HepG2 (cell line): Measurements from ENCODE around the gene RRBP1. TPM values are rescaled to one million over a fixed set of nuclear protein-coding genes. Genes with fewer than 3 reads are reported as not detected.
A peak's percentile ranks its signal among the peaks of the same experiment; 100 is the strongest.

Source experiments
- ARNT2 ChIP-seq: sonication (generic); formaldehyde crosslinking; IDR thresholded peaks from 2 replicates; pipeline ENCODE4 v1.8.0; 2022; ENCODE audit warnings: mild to moderate bottlenecking, low read depth, missing genetic modification reagents, moderate library complexity
- BRD4 ChIP-seq: sonication (generic); formaldehyde crosslinking; IDR thresholded peaks from 2 replicates; pipeline ENCODE4 v1.4.0; 2020; ENCODE audit warnings: missing genetic modification reagents
- CENPT ChIP-seq: sonication (generic); formaldehyde crosslinking; IDR thresholded peaks from 2 replicates; pipeline ENCODE4 v1.8.0; 2022; ENCODE audit warnings: low read depth, mild to moderate bottlenecking, moderate library complexity, missing genetic modification reagents
- HMG20A ChIP-seq: IDR thresholded peaks from 2 replicates; pipeline ENCODE4 v1.6.1; 2016; ENCODE audit warnings: borderline replicate concordance
- KDM5B ChIP-seq: sonication (generic); formaldehyde crosslinking; IDR thresholded peaks from 2 replicates; pipeline ENCODE4 v1.4.0; 2020; ENCODE audit warnings: missing genetic modification reagents, mild to moderate bottlenecking, borderline replicate concordance
- MEIS2 ChIP-seq: sonication (generic); formaldehyde crosslinking; IDR thresholded peaks from 2 replicates; pipeline ENCODE4 v1.9.0; 2021; ENCODE audit warnings: mild to moderate bottlenecking, missing genetic modification reagents
- SP5 ChIP-seq: IDR thresholded peaks from 2 replicates; pipeline ENCODE4 v1.6.1; 2016; ENCODE audit warnings: low read depth, borderline replicate concordance
- SRF ChIP-seq: IDR thresholded peaks from 2 replicates; pipeline ENCODE4 v1.6.1; 2011; ENCODE audit warnings: mild to moderate bottlenecking, low read depth, low read length, moderate library complexity
- SRSF9 ChIP-seq: fragments of 200-400 bp; formaldehyde crosslinking; IDR thresholded peaks from 2 replicates; pipeline ENCODE4 v1.6.1; 2018; ENCODE audit warnings: borderline replicate concordance, mild to moderate bottlenecking, low read depth, low read length; ENCODE audit not compliant: insufficient read depth, poor library complexity, severe bottlenecking
- U2AF2 ChIP-seq: fragments of 200-400 bp; formaldehyde crosslinking; IDR thresholded peaks from 2 replicates; pipeline ENCODE4 v1.6.1; 2017; ENCODE audit warnings: low read depth, mild to moderate bottlenecking, low read length
- ZFP41 ChIP-seq: sonication (generic); formaldehyde crosslinking; IDR thresholded peaks from 2 replicates; pipeline ENCODE4 v1.4.0; 2020; ENCODE audit warnings: mild to moderate bottlenecking, missing genetic modification reagents, borderline replicate concordance
- ZNF10 ChIP-seq: sonication (generic); formaldehyde crosslinking; IDR thresholded peaks from 2 replicates; pipeline ENCODE4 v1.4.0; 2020; ENCODE audit warnings: mild to moderate bottlenecking, low read depth, missing genetic modification reagents, borderline replicate concordance
- ZNF138 ChIP-seq: sonication (generic); formaldehyde crosslinking; IDR thresholded peaks from 2 replicates; pipeline ENCODE4 v1.5.0; 2020; ENCODE audit warnings: mild to moderate bottlenecking, low read depth, missing genetic modification reagents
- ZNF496 ChIP-seq: sonication (generic); formaldehyde crosslinking; IDR thresholded peaks from 2 replicates; pipeline ENCODE4 v1.8.1; 2023; ENCODE audit warnings: mild to moderate bottlenecking, moderate library complexity, missing genetic modification reagents; ENCODE audit not compliant: insufficient replicate concordance
- ZNF549 ChIP-seq: sonication (generic); formaldehyde crosslinking; IDR thresholded peaks from 2 replicates; pipeline ENCODE4 v1.5.0; 2020; ENCODE audit warnings: missing genetic modification reagents
- ZNF598 ChIP-seq: sonication (generic); formaldehyde crosslinking; IDR thresholded peaks from 2 replicates; pipeline ENCODE4 v1.5.1; 2020; ENCODE audit warnings: mild to moderate bottlenecking, missing genetic modification reagents, borderline replicate concordance
- ZNF652 ChIP-seq: IDR thresholded peaks from 2 replicates; pipeline ENCODE4 v1.6.1; 2016; ENCODE audit warnings: low read depth, borderline replicate concordance
- polyA plus RNA-seq, 8 experiments: library from polyadenylated mRNA; depleted of rRNA in 3 of 8; stranded (reverse) in 7 of 8; unstranded in 1 of 8; fragments of >200 nt; fragmentation: Illumina TruSeq in 4 of 8; extraction: Trizol in 4 of 8; gene quantifications; 2 replicates each; pipeline versions ENCODE4 v1.2.1 to v1.2.3, GENCODE V29; 2011 to 2016; ENCODE audit warnings: low read depth in 4 of 8, missing spikeins in 1 of 8, mixed read lengths in 1 of 8; ENCODE audit not compliant: insufficient read depth in 1 of 8
- total RNA-seq, 5 experiments: library from RNA; depleted of rRNA; stranded (reverse); fragments of >200 nt; fragmentation: Illumina TruSeq; extraction: Trizol; gene quantifications; 2 replicates each; pipeline ENCODE4 v1.2.3, GENCODE V29; 2016; ENCODE audit warnings: low read depth in 1 of 5
- TF ChIP-seq, protein P1 (sequence below): sonication (generic); formaldehyde crosslinking; conservative IDR thresholded peaks from 2 replicates; pipeline ENCODE4 v1.4.0; 2020; ENCODE audit warnings: mild to moderate bottlenecking, missing genetic modification reagents, moderate library complexity
- TF ChIP-seq, protein P2 (sequence below): sonication (generic); formaldehyde crosslinking; IDR thresholded peaks from 2 replicates; pipeline ENCODE4 v1.9.0; 2021; ENCODE audit warnings: missing genetic modification reagents, borderline replicate concordance
- TF ChIP-seq, protein P3 (sequence below): sonication (generic); formaldehyde crosslinking; IDR thresholded peaks from 2 replicates; pipeline ENCODE4 v1.4.0; 2020; ENCODE audit warnings: missing genetic modification reagents

RRBP1 gene
- total and polyA plus RNA-seq, 2 of the 13 experiments (the other 11 are each of a cell fraction or from before 2014, with no cell fraction given), result 150 to 222 TPM

DNA sequence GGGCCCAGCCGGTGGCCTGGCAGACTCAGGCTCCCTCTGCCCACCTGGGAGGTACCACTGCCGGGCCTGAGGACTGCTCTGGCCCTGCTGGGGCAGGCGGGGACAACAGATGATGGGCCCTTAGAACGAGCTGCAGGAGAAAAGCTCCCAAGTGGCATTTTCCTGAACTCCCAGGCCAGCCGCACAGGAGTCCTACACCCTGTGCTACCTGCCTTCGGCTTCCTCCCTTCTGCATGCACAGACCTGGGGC is 70.8 kb downstream of the RRBP1 start (continued):
- TF ChIP-seq, protein P1, sequence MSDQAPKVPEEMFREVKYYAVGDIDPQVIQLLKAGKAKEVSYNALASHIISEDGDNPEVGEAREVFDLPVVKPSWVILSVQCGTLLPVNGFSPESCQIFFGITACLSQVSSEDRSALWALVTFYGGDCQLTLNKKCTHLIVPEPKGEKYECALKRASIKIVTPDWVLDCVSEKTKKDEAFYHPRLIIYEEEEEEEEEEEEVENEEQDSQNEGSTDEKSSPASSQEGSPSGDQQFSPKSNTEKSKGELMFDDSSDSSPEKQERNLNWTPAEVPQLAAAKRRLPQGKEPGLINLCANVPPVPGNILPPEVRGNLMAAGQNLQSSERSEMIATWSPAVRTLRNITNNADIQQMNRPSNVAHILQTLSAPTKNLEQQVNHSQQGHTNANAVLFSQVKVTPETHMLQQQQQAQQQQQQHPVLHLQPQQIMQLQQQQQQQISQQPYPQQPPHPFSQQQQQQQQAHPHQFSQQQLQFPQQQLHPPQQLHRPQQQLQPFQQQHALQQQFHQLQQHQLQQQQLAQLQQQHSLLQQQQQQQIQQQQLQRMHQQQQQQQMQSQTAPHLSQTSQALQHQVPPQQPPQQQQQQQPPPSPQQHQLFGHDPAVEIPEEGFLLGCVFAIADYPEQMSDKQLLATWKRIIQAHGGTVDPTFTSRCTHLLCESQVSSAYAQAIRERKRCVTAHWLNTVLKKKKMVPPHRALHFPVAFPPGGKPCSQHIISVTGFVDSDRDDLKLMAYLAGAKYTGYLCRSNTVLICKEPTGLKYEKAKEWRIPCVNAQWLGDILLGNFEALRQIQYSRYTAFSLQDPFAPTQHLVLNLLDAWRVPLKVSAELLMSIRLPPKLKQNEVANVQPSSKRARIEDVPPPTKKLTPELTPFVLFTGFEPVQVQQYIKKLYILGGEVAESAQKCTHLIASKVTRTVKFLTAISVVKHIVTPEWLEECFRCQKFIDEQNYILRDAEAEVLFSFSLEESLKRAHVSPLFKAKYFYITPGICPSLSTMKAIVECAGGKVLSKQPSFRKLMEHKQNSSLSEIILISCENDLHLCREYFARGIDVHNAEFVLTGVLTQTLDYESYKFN (CRISPR knock-in tag), result no peak; the same call in 1 of the 2 replicates
- no peak for TF ChIP-seq SRSF9
- TF ChIP-seq, protein P2, sequence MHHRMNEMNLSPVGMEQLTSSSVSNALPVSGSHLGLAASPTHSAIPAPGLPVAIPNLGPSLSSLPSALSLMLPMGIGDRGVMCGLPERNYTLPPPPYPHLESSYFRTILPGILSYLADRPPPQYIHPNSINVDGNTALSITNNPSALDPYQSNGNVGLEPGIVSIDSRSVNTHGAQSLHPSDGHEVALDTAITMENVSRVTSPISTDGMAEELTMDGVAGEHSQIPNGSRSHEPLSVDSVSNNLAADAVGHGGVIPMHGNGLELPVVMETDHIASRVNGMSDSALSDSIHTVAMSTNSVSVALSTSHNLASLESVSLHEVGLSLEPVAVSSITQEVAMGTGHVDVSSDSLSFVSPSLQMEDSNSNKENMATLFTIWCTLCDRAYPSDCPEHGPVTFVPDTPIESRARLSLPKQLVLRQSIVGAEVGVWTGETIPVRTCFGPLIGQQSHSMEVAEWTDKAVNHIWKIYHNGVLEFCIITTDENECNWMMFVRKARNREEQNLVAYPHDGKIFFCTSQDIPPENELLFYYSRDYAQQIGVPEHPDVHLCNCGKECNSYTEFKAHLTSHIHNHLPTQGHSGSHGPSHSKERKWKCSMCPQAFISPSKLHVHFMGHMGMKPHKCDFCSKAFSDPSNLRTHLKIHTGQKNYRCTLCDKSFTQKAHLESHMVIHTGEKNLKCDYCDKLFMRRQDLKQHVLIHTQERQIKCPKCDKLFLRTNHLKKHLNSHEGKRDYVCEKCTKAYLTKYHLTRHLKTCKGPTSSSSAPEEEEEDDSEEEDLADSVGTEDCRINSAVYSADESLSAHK, result no peak
- 0 out of 2 replicates have a peak, but pooled peaks have one; percentile 3 for TF ChIP-seq BRD4 (CRISPR knock-in tag)
- TF ChIP-seq ZNF138 (CRISPR knock-in tag), result 0 out of 2 replicates have a peak, but pooled peaks have one; percentile 2
- no peak for TF ChIP-seq ZNF652 (CRISPR knock-in tag)
- TF ChIP-seq, protein P3, sequence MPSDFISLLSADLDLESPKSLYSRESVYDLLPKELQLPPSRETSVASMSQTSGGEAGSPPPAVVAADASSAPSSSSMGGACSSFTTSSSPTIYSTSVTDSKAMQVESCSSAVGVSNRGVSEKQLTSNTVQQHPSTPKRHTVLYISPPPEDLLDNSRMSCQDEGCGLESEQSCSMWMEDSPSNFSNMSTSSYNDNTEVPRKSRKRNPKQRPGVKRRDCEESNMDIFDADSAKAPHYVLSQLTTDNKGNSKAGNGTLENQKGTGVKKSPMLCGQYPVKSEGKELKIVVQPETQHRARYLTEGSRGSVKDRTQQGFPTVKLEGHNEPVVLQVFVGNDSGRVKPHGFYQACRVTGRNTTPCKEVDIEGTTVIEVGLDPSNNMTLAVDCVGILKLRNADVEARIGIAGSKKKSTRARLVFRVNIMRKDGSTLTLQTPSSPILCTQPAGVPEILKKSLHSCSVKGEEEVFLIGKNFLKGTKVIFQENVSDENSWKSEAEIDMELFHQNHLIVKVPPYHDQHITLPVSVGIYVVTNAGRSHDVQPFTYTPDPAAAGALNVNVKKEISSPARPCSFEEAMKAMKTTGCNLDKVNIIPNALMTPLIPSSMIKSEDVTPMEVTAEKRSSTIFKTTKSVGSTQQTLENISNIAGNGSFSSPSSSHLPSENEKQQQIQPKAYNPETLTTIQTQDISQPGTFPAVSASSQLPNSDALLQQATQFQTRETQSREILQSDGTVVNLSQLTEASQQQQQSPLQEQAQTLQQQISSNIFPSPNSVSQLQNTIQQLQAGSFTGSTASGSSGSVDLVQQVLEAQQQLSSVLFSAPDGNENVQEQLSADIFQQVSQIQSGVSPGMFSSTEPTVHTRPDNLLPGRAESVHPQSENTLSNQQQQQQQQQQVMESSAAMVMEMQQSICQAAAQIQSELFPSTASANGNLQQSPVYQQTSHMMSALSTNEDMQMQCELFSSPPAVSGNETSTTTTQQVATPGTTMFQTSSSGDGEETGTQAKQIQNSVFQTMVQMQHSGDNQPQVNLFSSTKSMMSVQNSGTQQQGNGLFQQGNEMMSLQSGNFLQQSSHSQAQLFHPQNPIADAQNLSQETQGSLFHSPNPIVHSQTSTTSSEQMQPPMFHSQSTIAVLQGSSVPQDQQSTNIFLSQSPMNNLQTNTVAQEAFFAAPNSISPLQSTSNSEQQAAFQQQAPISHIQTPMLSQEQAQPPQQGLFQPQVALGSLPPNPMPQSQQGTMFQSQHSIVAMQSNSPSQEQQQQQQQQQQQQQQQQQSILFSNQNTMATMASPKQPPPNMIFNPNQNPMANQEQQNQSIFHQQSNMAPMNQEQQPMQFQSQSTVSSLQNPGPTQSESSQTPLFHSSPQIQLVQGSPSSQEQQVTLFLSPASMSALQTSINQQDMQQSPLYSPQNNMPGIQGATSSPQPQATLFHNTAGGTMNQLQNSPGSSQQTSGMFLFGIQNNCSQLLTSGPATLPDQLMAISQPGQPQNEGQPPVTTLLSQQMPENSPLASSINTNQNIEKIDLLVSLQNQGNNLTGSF, result no peak
- TF ChIP-seq ZNF496 (CRISPR knock-in tag), result no peak
- TF ChIP-seq SRF, result no peak
- TF ChIP-seq SP5, result no peak
- TF ChIP-seq U2AF2, result no peak
- no peak for TF ChIP-seq ARNT2
- TF ChIP-seq HMG20A (CRISPR knock-in tag), result no peak
- TF ChIP-seq ZNF549 (CRISPR knock-in tag), result no peak
- TF ChIP-seq ZNF10 (CRISPR knock-in tag), result no peak
- TF ChIP-seq ZFP41 (CRISPR knock-in tag), result 0 out of 2 replicates have a peak, but pooled peaks have one; percentile 44
- TF ChIP-seq KDM5B (CRISPR knock-in tag), result no peak
- TF ChIP-seq CENPT, result no peak
- no peak for TF ChIP-seq ZNF598 (CRISPR knock-in tag)
- TF ChIP-seq MEIS2, result 0 out of 2 replicates have a peak, but pooled peaks have one; percentile 24
